Fibroblast of lung (primary cell): Measurements from ENCODE around the gene BLACAT1. TPM values are rescaled to one million over a fixed set of nuclear protein-coding genes. Genes with fewer than 3 reads are reported as not detected.

Experiments
- DNase-seq, 2 donors: peaks; one replicate each; pipeline versions ENCODE4 v3.0.0 to v3.0.0-alpha.2; 2010; ENCODE audit warnings: low read depth in 2 of 2
- H2AFZ ChIP-seq: 2 replicates; pipeline ENCODE4 v1.5.1; 2012; ENCODE audit warnings: low read length, control low read depth, inconsistent platforms
- H3K27ac ChIP-seq: 2 replicates; pipeline ENCODE4 v1.5.1; 2011; ENCODE audit warnings: low read length, control low read depth; ENCODE audit not compliant: insufficient read depth
- H3K27me3 ChIP-seq: 2 replicates; pipeline ENCODE4 v1.5.1; 2011; ENCODE audit warnings: mild to moderate bottlenecking, low read length; ENCODE audit not compliant: control insufficient read depth, insufficient read depth
- H3K36me3 ChIP-seq: 2 replicates; pipeline ENCODE4 v1.5.1; 2011; ENCODE audit warnings: low read length; ENCODE audit not compliant: control insufficient read depth, insufficient read depth
- H3K4me1 ChIP-seq: 2 replicates; pipeline ENCODE4 v1.5.1; 2011; ENCODE audit warnings: low read length; ENCODE audit not compliant: control insufficient read depth, insufficient read depth; ENCODE audit errors: extremely low read depth
- H3K4me2 ChIP-seq: 2 replicates; pipeline ENCODE4 v1.5.1; 2011; ENCODE audit warnings: low read length, control low read depth; ENCODE audit not compliant: insufficient read depth; ENCODE audit errors: extremely low read depth
- H3K4me3 ChIP-seq, 4 experiments: fragments of 200-600 bp in 1 of 4; sonication (generic) in 1 of 4; replicated peaks in 1 of 4; 2 replicates each; pipeline ENCODE4 v1.5.1; 2011 to 2016; ENCODE audit warnings: low read length in 4 of 4, low read depth in 3 of 4, mild to moderate bottlenecking in 3 of 4, control low read depth in 2 of 4, inconsistent platforms in 1 of 4, mixed read lengths in 1 of 4; ENCODE audit not compliant: insufficient read depth in 1 of 4; ENCODE audit errors: control extremely low read depth in 1 of 4
- H3K79me2 ChIP-seq: 2 replicates; pipeline ENCODE4 v1.5.1; 2012; ENCODE audit warnings: mild to moderate bottlenecking, low read length, inconsistent platforms; ENCODE audit not compliant: control insufficient read depth, insufficient read depth
- H3K9ac ChIP-seq: 2 replicates; pipeline ENCODE4 v1.5.1; 2011; ENCODE audit warnings: mild to moderate bottlenecking, low read length, control low read depth; ENCODE audit not compliant: insufficient read depth
- H3K9me3 ChIP-seq: 2 replicates; pipeline ENCODE4 v1.5.1; 2012; ENCODE audit warnings: low read depth, low read length; ENCODE audit not compliant: control insufficient read depth, insufficient read depth
- H4K20me1 ChIP-seq: 2 replicates; pipeline ENCODE4 v1.5.1; 2011; ENCODE audit warnings: low read length; ENCODE audit not compliant: control insufficient read depth, insufficient read depth; ENCODE audit errors: extremely low read depth
- CTCF ChIP-seq, 2 donors: IDR thresholded peaks in 1 of 2; conservative IDR thresholded peaks in 1 of 2; 1 replicate in 1 of 2; 2 replicates in 1 of 2; pipeline ENCODE4 v1.5.1; 2011 to 2012; ENCODE audit warnings: low read length in 2 of 2, control low read depth in 1 of 2, inconsistent platforms in 1 of 2, low read depth in 1 of 2, mild to moderate bottlenecking in 1 of 2
- EZH2 ChIP-seq: IDR thresholded peaks from 2 replicates; pipeline ENCODE4 v1.5.1; 2012; ENCODE audit warnings: low read length, control low read depth, mild to moderate bottlenecking; ENCODE audit errors: missing control alignments
- polyA plus RNA-seq, 2 donors: library from polyadenylated mRNA; depleted of rRNA in 1 of 2; stranded (reverse) in 1 of 2; unstranded in 1 of 2; fragments of >200 nt; gene quantifications; 2 replicates each; pipeline ENCODE4 v1.2.1, GENCODE V29; 2011 to 2012; ENCODE audit warnings: missing spikeins in 1 of 2
- total RNA-seq: library from RNA; depleted of rRNA; stranded (reverse); fragments of >200 nt; gene quantifications from 2 replicates; pipeline ENCODE4 v1.2.1, GENCODE V29; 2014

The BLACAT1 gene
- total and polyA plus RNA-seq, 2 donors (not counting 1 experiment from before 2014, with no cell fraction given), result not detected

- Histone ChIP-seq H3K9ac (no peak overlapping the region), H4K20me1 (no peaks in the 10 kb centered on the region), H3K4me1 (no peaks in the 10 kb centered on the region), H3K4me2 (no peak overlapping the region), H3K36me3 (no peaks in the 10 kb centered on the region), H2AFZ (no peak overlapping the region), H3K4me3 (peak overlapping the region in 1 of 4 experiments; percentile 14), H3K79me2 (no peaks in the 10 kb centered on the region), H3K9me3 (no peaks in the 10 kb centered on the region), H3K27me3 (peaks cover 27% of the 10 kb centered on the region), H3K27ac (no peak overlapping the region)
- DNase-seq, result no peak
- TF ChIP-seq CTCF (conservative IDR thresholded peaks at IDR 0.05 in 1 of 2, IDR thresholded peaks at IDR 0.05 in 1 of 2; ENCODE audit: low read depth in 1 of 2, low read length in 2 of 2), result no peak
- no peak for TF ChIP-seq EZH2
These were observed 6.5 kb downstream of the BLACAT1 start for GRCh38 chr1:205449254-205449749.

- Histone ChIP-seq H3K4me3 (no peak overlapping the region), H4K20me1 (no peaks in the 10 kb centered on the region), H3K36me3 (no peaks in the 10 kb centered on the region), H3K27ac (no peak overlapping the region), H3K9me3 (no peaks in the 10 kb centered on the region), H3K4me1 (no peaks in the 10 kb centered on the region), H3K9ac (no peak overlapping the region), H3K79me2 (no peaks in the 10 kb centered on the region), H3K4me2 (no peak overlapping the region), H2AFZ (no peak overlapping the region), H3K27me3 (peaks cover 23% of the 10 kb centered on the region)
- TF ChIP-seq CTCF (conservative IDR thresholded peaks at IDR 0.05 in 1 of 2, IDR thresholded peaks at IDR 0.05 in 1 of 2; ENCODE audit: low read depth in 1 of 2, low read length in 2 of 2), result no peak
- no peak for TF ChIP-seq EZH2
- DNase-seq, result no peak
These were observed 7.1 kb downstream of the BLACAT1 start for GRCh38 chr1:205448540-205449253.

- Histone ChIP-seq H3K79me2 (no peaks in the 10 kb centered on the region), H3K9ac (no peak overlapping the region)
- DNase-seq, result peak in 1 of 2 donors; percentile 24
These were observed 8.1 kb downstream of the BLACAT1 start for GRCh38 chr1:205447457-205448341.

More at GRCh38 chr1:205447457-205448341, 8.1 kb downstream of the BLACAT1 start:
- Histone ChIP-seq H3K4me3 (no peak overlapping the region), H3K4me1 (no peaks in the 10 kb centered on the region), H3K27me3 (peaks cover 16% of the 10 kb centered on the region), H2AFZ (no peak overlapping the region), H3K9me3 (no peaks in the 10 kb centered on the region), H3K27ac (no peak overlapping the region), H3K4me2 (no peak overlapping the region), H3K36me3 (no peaks in the 10 kb centered on the region), H4K20me1 (no peaks in the 10 kb centered on the region)
- TF ChIP-seq EZH2 (no peak), CTCF (conservative IDR thresholded peaks at IDR 0.05 in 1 of 2, IDR thresholded peaks at IDR 0.05 in 1 of 2; ENCODE audit: low read depth in 1 of 2, low read length in 2 of 2) (no peak)
